Measurements from ENCODE around the gene TAC4.

- TF ChIP-seq CTCF (IDR thresholded peaks at IDR 0.05; ENCODE audit: poor library complexity) (no peak), EZH2phosphoT487 (IDR thresholded peaks at IDR 0.05; ENCODE audit: low read depth, severe bottlenecking, unreplicated experiment) (no peak)
Measured at GRCh38 chr17:49829026-49829425, 18.8 kb downstream of the TAC4 start.

All from hepatocyte (in vitro differentiated cells).